ENCODE data around the gene NCOR2.

NCOR2 gene

GRCh38 chr12:124527861-124528561, 39.4 kb downstream of the NCOR2 start:
- no peak for DNase-seq (ENCODE audit: low read depth in 2 of 2)

- DNase-seq (ENCODE audit: low read depth in 2 of 2): no peak
These were observed 41.3 kb downstream of the NCOR2 start for GRCh38 chr12:124525927-124526692.

GRCh38 chr12:124525455-124525854, 42.0 kb downstream of the NCOR2 start:
- no peak for DNase-seq (ENCODE audit: low read depth in 2 of 2)

GRCh38 chr12:124524231-124524925, 43.0 kb downstream of the NCOR2 start:
- no peak for DNase-seq (ENCODE audit: low read depth in 2 of 2)

GRCh38 chr12:124523071-124523470, 44.3 kb downstream of the NCOR2 start:
- no peak for DNase-seq (ENCODE audit: low read depth in 2 of 2)

- DNase-seq (ENCODE audit: low read depth in 2 of 2): no peak
These were observed 46.5 kb downstream of the NCOR2 start for GRCh38 chr12:124520907-124521306.

- DNase-seq (ENCODE audit: low read depth in 2 of 2): no peak
These were observed 47.1 kb downstream of the NCOR2 start for GRCh38 chr12:124520265-124520701.

- no peak for DNase-seq (ENCODE audit: low read depth in 2 of 2)
These were observed 47.7 kb downstream of the NCOR2 start for GRCh38 chr12:124519746-124520145.

- no peak for DNase-seq (ENCODE audit: low read depth in 2 of 2)
These were observed 49.1 kb downstream of the NCOR2 start for GRCh38 chr12:124518051-124518932.

All from stimulated activated CD4-positive, alpha-beta T cell treated with anti-CD3 and anti-CD28 coated beads, Interleukin-1b, Interleukin-23, amount 100 ng/mL, for 1 hour (primary cell).